NT2/D1 (cell line): Measurements from ENCODE around the gene CAMK2D.

Experiments used
- DNase-seq: peaks from one replicate; pipeline ENCODE4 v3.0.0-alpha.2; 2011; ENCODE audit warnings: low read depth, low spot score
- H3K27me3 ChIP-seq: 2 replicates; pipeline ENCODE4 v1.6.0; 2011; ENCODE audit warnings: mild to moderate bottlenecking; ENCODE audit not compliant: insufficient read length, insufficient read depth
- H3K36me3 ChIP-seq: 2 replicates; pipeline ENCODE4 v1.6.1; 2011; ENCODE audit warnings: mild to moderate bottlenecking, low read length, mixed read lengths; ENCODE audit not compliant: insufficient read depth, insufficient read length
- H3K4me1 ChIP-seq: 2 replicates; pipeline ENCODE4 v1.5.1; 2011; ENCODE audit not compliant: insufficient read depth, insufficient read length
- H3K4me3 ChIP-seq: 2 replicates; pipeline ENCODE4 v1.5.1; 2011; ENCODE audit warnings: low read depth; ENCODE audit not compliant: insufficient read length
- H3K9ac ChIP-seq: 2 replicates; pipeline ENCODE4 v1.6.0; 2011; ENCODE audit warnings: low read depth; ENCODE audit not compliant: insufficient read length
- H3K9me3 ChIP-seq: 2 replicates; pipeline ENCODE4 v1.5.1; 2011; ENCODE audit warnings: mild to moderate bottlenecking, low read length; ENCODE audit not compliant: insufficient read depth
- SUZ12 ChIP-seq: IDR thresholded peaks from 2 replicates; pipeline ENCODE4 v1.6.1; 2011; ENCODE audit not compliant: insufficient read length, insufficient read depth; ENCODE audit errors: extremely low read depth
- YY1 ChIP-seq: IDR thresholded peaks from 2 replicates; pipeline ENCODE4 v1.6.1; 2011; ENCODE audit not compliant: insufficient read length, insufficient read depth
- ZNF274 ChIP-seq: IDR thresholded peaks from 2 replicates; pipeline ENCODE4 v1.6.1; 2011; ENCODE audit warnings: mild to moderate bottlenecking, low read depth, low read length

The CAMK2D gene

GRCh38 chr4:113763029-113763285, 1.4 kb upstream of the CAMK2D start:
- no peaks in the 10 kb centered on the region for H3K4me1 ChIP-seq
- H3K9me3 ChIP-seq, result no peaks in the 10 kb centered on the region
- H3K36me3 ChIP-seq, result peaks cover 3% of the 10 kb centered on the region
- no peak for DNase-seq
- TF ChIP-seq YY1, result no peak
- no peak for TF ChIP-seq ZNF274
- TF ChIP-seq SUZ12, result no peak
- H3K4me3 ChIP-seq, result peak overlapping the region; percentile 82
- no peaks in the 10 kb centered on the region for H3K27me3 ChIP-seq
- peak overlapping the region; percentile 57 for H3K9ac ChIP-seq

DNA sequence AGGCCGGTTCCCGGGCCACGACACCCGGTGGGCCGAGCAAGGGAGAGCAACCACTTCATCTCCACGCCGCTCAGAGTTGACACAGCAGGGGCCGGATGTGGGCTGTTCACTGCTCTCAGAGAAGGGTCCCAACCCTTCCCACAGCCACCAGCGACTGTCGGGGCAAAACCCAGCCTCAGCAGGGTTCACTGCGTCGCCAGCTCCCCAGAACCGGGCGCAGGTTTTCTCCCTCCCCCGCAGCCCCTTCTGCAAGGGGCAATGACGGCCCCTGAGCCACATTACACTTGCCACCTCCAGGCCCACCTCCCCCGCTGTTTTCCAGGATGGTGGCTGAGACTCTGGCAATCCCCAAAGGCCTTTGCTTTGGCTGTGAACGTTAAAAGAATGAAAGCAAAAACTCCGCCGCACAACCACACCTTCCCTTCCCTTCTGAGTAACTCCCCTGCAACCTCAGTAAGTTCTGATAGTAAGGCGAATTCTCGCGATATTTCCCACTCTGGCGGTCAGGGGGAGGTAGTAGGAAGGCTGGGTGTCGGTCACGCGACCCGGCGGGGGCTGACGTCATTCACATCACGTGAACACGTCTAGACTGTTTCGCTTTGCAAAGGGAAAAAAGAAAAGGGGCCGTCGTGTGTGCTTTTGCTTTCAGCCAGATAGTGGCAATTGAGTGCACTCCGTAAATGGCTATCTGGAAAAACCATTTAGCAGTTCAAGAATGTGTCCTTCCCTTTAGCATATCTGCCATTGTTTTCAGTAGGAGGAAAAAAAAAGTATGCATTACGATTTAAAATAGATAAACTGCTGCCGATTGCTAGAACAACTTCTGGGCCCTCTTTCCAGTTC, 869 bp upstream of the CAMK2D start:
- TF ChIP-seq YY1 (no peak), ZNF274 (no peak), SUZ12 (no peak)
- Histone ChIP-seq H3K4me1 (no peaks in the 10 kb centered on the region), H3K36me3 (peaks cover 3% of the 10 kb centered on the region), H3K27me3 (no peaks in the 10 kb centered on the region), H3K4me3 (peak overlapping the region; percentile 82), H3K9ac (peak overlapping the region; percentile 94), H3K9me3 (no peaks in the 10 kb centered on the region)
- DNase-seq, result peak; percentile 97

GRCh38 chr4:113760795-113761619, 531 bp downstream of the CAMK2D start:
- no peaks in the 10 kb centered on the region for H3K4me1 ChIP-seq
- no peak for DNase-seq
- no peaks in the 10 kb centered on the region for H3K27me3 ChIP-seq
- H3K9me3 ChIP-seq, result no peaks in the 10 kb centered on the region
- H3K36me3 ChIP-seq, result peaks cover 3% of the 10 kb centered on the region
- H3K4me3 ChIP-seq, result peak overlapping the region; percentile 82
- TF ChIP-seq YY1, result no peak
- TF ChIP-seq ZNF274, result no peak
- TF ChIP-seq SUZ12, result no peak
- H3K9ac ChIP-seq, result peak overlapping the region; percentile 94

GRCh38 chr4:113760094-113760794, 1.3 kb downstream of the CAMK2D start:
- no peaks in the 10 kb centered on the region for H3K27me3 ChIP-seq

GRCh38 chr4:113759696-113760093, 1.8 kb downstream of the CAMK2D start:
- Histone ChIP-seq H3K36me3 (peaks cover 5% of the 10 kb centered on the region), H3K9ac (no peak overlapping the region), H3K27me3 (no peaks in the 10 kb centered on the region), H3K9me3 (no peaks in the 10 kb centered on the region), H3K4me3 (peak overlapping the region; percentile 82), H3K4me1 (no peaks in the 10 kb centered on the region)
- TF ChIP-seq YY1 (no peak), ZNF274 (no peak), SUZ12 (no peak)
- no peak for DNase-seq

More at GRCh38 chr4:113760094-113760794, 1.3 kb downstream of the CAMK2D start:
- peak overlapping the region; percentile 94 for H3K9ac ChIP-seq
- DNase-seq, result no peak
- TF ChIP-seq YY1, result no peak
- TF ChIP-seq ZNF274, result no peak
- TF ChIP-seq SUZ12, result no peak
- H3K36me3 ChIP-seq, result peaks cover 5% of the 10 kb centered on the region
- H3K4me3 ChIP-seq, result peak overlapping the region; percentile 82
- no peaks in the 10 kb centered on the region for H3K4me1 ChIP-seq
- H3K9me3 ChIP-seq, result no peaks in the 10 kb centered on the region

GRCh38 chr4:113758372-113758771, 3.2 kb downstream of the CAMK2D start:
- no peak for DNase-seq
- H3K4me3 ChIP-seq, result no peak overlapping the region
- no peaks in the 10 kb centered on the region for H3K4me1 ChIP-seq
- H3K9ac ChIP-seq, result no peak overlapping the region
- H3K9me3 ChIP-seq, result no peaks in the 10 kb centered on the region
- H3K27me3 ChIP-seq, result no peaks in the 10 kb centered on the region
- TF ChIP-seq SUZ12 (no peak), YY1 (no peak), ZNF274 (no peak)
- H3K36me3 ChIP-seq, result peaks cover 5% of the 10 kb centered on the region
